Psoas muscle (tissue), 8 donors: Measurements from ENCODE around the gene EMILIN1. TPM values are rescaled to one million over a fixed set of nuclear protein-coding genes. Genes with fewer than 3 reads are reported as not detected.
A peak's percentile ranks its signal among the peaks of the same experiment; 100 is the strongest.
"Not testable (repeated sequence)": the region's sequence is repeated elsewhere in the genome, so short reads cannot be mapped to it uniquely, and the experiment has no call there.

Source experiments
- ATAC-seq, 4 donors: fragments of 200-7000 bp; cut with Tn5 transposase; one replicate each; pipeline ENCODE4 v1.9.1; 2020; ENCODE audit warnings: moderate library complexity in 3 of 4, mild to moderate bottlenecking in 2 of 4
- DNase-seq, 2 donors: peaks; one replicate each; pipeline ENCODE4 v3.0.0-alpha.2; 2020
- H3K27ac ChIP-seq: fragments of 200-600 bp; one replicate; pipeline ENCODE4 v1.8.0; 2022
- H3K27me3 ChIP-seq, 3 donors: fragments of 200-600 bp in 1 of 3; one replicate each; pipeline versions ENCODE4 v1.6.1 to v1.8.0; 2013 to 2022; ENCODE audit warnings: low read length in 2 of 3, mild to moderate bottlenecking in 2 of 3, moderate library complexity in 1 of 3; ENCODE audit not compliant: insufficient read depth in 3 of 3
- H3K36me3 ChIP-seq, 2 donors: fragments of 200-600 bp in 1 of 2; one replicate each; pipeline versions ENCODE4 v1.6.1 to v1.8.0; 2013 to 2022; ENCODE audit warnings: low read depth in 1 of 2, mild to moderate bottlenecking in 1 of 2, moderate library complexity in 1 of 2; ENCODE audit not compliant: insufficient read depth in 1 of 2
- H3K4me1 ChIP-seq: fragments of 200-600 bp; one replicate; pipeline ENCODE4 v1.8.0; 2022
- H3K4me3 ChIP-seq: fragments of 200-600 bp; one replicate; pipeline ENCODE4 v1.8.0; 2022; ENCODE audit warnings: mild to moderate bottlenecking
- H3K9me3 ChIP-seq: fragments of 200-600 bp; one replicate; pipeline ENCODE4 v1.8.0; 2022
- CTCF ChIP-seq: fragments of 200-600 bp; IDR thresholded peaks from one replicate; pipeline ENCODE4 v1.8.0; 2022; ENCODE audit warnings: antibody characterized with exemption
- WGBS, 3 donors: extraction: QIAGEN DNeasy Blood & Tissue Kit; methylation state at CpG; one replicate each; pipeline versions ENCODE4 v1.1.6 to v1.1.7; 2013; 5-methylcytosine and 5-hydroxymethylcytosine counted together
- intact Hi-C, 2 donors: fragments of 100-400 bp; cut with DNase I; formaldehyde crosslinking; loops; one replicate each; pipeline versions ENCODE4 v1.11.0 to v1.14.2; 2022
- polyA plus RNA-seq, 3 donors: library from polyadenylated mRNA; stranded (reverse); fragments of 200-250 nt; gene quantifications; one replicate each; pipeline ENCODE4 v1.2.3, GENCODE V29; 2013
- total RNA-seq, 4 donors: library from RNA; stranded (reverse); fragmentation: NEBNext Ultra II Directional in 2 of 4; extraction: Animal tissue kit (Norgen Biotek cat#: 25700) in 2 of 4; gene quantifications; one replicate each; pipeline versions ENCODE4 v1.2.1 to v1.2.4, GENCODE V29; 2021 to 2023
- donor health status: healthy with polysubstance abuse.
- donor health status: DM: no; HTN: no; CAD: no; lungs with moderate emphysema.
- donor health status: Bipolar disorder and iron deficiency.
- donor health status: healthy.
- donor health status: DM: yes; HTN: yes; CAD: no.
- donor health status: DM: no; HTN: no; CAD: no.
- donor health status: DM: no; HTN: no; CAD: no.
- donor health status: DM: yes; HTN: yes; CAD: no.

The EMILIN1 gene
- total and polyA plus RNA-seq, 7 donors: 4.9 to 14.3 (median 6.1) TPM

DNA sequence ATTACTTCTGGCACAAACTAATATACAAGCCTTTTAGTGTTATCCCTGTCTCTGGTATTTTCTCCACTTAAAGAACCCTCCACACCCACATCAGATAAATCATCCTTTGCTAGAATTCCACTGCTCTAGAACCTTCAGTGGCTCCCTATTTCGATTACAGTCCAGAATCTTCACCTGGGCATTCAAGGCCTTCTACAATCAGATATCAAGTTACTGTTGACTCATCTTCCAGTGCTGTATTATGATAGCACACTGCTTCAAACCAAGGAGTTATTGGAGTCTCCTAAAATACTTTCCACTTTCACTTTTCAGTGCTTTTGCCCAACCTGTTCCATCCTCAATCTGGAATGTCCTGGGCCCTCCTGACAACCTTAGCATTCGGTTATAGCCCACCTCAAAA, 37.1 kb downstream of the EMILIN1 start:
- H3K4me1 ChIP-seq: no peaks in the 10 kb centered on the region
- ATAC-seq: no peak
- 62 to 75% (median 73%) methylated on average over 2 of the region's 2 CpGs for WGBS, 3 donors
- no peak for TF ChIP-seq CTCF
- no peaks in the 10 kb centered on the region for H3K9me3 ChIP-seq
- no peak overlapping the region for H3K27ac ChIP-seq
- intact Hi-C loops: no loop called here
- H3K4me3 ChIP-seq: no peak overlapping the region
- no peaks in the 10 kb centered on the region for H3K36me3 ChIP-seq
- peaks cover 0 to 9% (median 0%) of the 10 kb centered on the region in 3 donors for H3K27me3 ChIP-seq
- DNase-seq: no peak

- peaks cover under 1% of the 10 kb centered on the region for H3K4me1 ChIP-seq
- 28 to 37% (median 32%) methylated on average over 11 to 14 of the region's 14 CpGs for WGBS, 3 donors
- intact Hi-C loops: no loop called here
- no peaks in the 10 kb centered on the region for H3K36me3 ChIP-seq
- peak in 1 of 4 donors; percentile 8 for ATAC-seq
- TF ChIP-seq CTCF: no peak
- peaks cover 0 to 9% (median 0%) of the 10 kb centered on the region in 3 donors for H3K27me3 ChIP-seq
- no peak overlapping the region for H3K27ac ChIP-seq
- peak in 1 of 2 donors; percentile 32 for DNase-seq
- no peaks in the 10 kb centered on the region for H3K9me3 ChIP-seq
- H3K4me3 ChIP-seq: peak overlapping the region; percentile 67
These were observed 39.6 kb downstream of the EMILIN1 start for GRCh38 chr2:27117995-27118524.

- 3 to 7% (median 5%) methylated on average over 58 to 84 of the region's 84 CpGs for WGBS, 3 donors
- Histone ChIP-seq H3K36me3 (no peaks in the 10 kb centered on the region), H3K4me3 (peak within 1 kb of the TSS; percentile 67), H3K4me1 (peaks cover 5% of the 10 kb centered on the region), H3K9me3 (no peaks in the 10 kb centered on the region), H3K27me3 (peaks cover 0 to 9% (median 0%) of the 10 kb centered on the region in 3 donors), H3K27ac (no peak within 1 kb of the TSS)
- DNase-seq (no peak), ATAC-seq (peak in 3 of 4 donors; percentile 22 to 30 (median 23))
- intact Hi-C loops: no loop called here
- no peak for TF ChIP-seq CTCF
These were observed 40.3 kb downstream of the EMILIN1 start, which contains the start of gene CGREF1 for GRCh38 chr2:27118525-27119329. CGREF1 (minus strand) TSS chr2:27119128; CDS start chr2:27104366, 14,762 bp downstream.

DNA sequence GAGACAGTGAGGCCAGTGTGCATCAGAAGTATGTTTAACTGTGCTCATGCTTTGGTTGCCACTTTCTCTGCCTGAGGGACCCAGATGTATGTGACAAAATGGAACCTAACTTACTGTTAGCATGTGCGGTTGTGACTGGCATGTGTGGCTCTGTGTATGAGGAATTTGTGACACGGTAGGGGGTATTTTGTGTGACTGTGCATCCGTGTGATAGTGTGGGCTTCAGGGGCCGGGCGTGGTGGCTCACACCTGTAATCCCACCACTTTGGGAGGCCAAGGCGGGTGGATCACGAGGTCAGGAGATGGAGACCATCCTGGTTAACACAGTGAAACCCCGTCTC, 40.9 kb downstream of the EMILIN1 start:
- H3K4me1 ChIP-seq, H3K27me3 ChIP-seq, H3K9me3 ChIP-seq, intact Hi-C loops, H3K36me3 ChIP-seq, DNase-seq, H3K27ac ChIP-seq, ATAC-seq: not testable (repeated sequence)
- H3K4me3 ChIP-seq: peak overlapping the region; percentile 67
- 78 to 86% (median 84%) methylated on average over 8 of the region's 8 CpGs for WGBS, 3 donors

GRCh38 chr2:27121906-27122305, 43.5 kb downstream of the EMILIN1 start:
- Histone ChIP-seq H3K9me3 (no peaks in the 10 kb centered on the region), H3K4me3 (no peak overlapping the region), H3K36me3 (no peaks in the 10 kb centered on the region), H3K27ac (no peak overlapping the region), H3K4me1 (peaks cover 12% of the 10 kb centered on the region), H3K27me3 (peaks cover 0 to 9% (median 0%) of the 10 kb centered on the region in 3 donors)
- ATAC-seq (no peak), DNase-seq (no peak)
- no peak for TF ChIP-seq CTCF
- intact Hi-C loops: no loop called here
- WGBS, 3 donors: 82 to 85% (median 83%) methylated on average over 2 of the region's 2 CpGs
